Nephron (organoid): Measurements from ENCODE around the gene FAM90A1.
"Not testable (repeated sequence)": the region's sequence is repeated elsewhere in the genome, so short reads cannot be mapped to it uniquely, and the experiment has no call there.

ENCODE experiments used
- H3K27ac Mint-ChIP-seq, 3 experiments: 2 replicates each; pipeline ENCODE4 v1.8.0; 2020; ENCODE audit warnings: mixed read lengths in 3 of 3, mild to moderate bottlenecking in 2 of 3, moderate library complexity in 1 of 3
- H3K27me3 Mint-ChIP-seq: 2 replicates; pipeline ENCODE4 v1.8.0; 2021; ENCODE audit warnings: low read depth, mild to moderate bottlenecking, moderate library complexity, mixed read lengths
- H3K36me3 Mint-ChIP-seq: 2 replicates; pipeline ENCODE4 v1.8.0; 2020; ENCODE audit warnings: low read depth, mixed read lengths
- H3K4me1 Mint-ChIP-seq: 2 replicates; pipeline ENCODE4 v1.8.0; 2020; ENCODE audit warnings: mixed read lengths
- H3K4me3 Mint-ChIP-seq, 3 experiments: 2 replicates each; pipeline ENCODE4 v1.8.0; 2020; ENCODE audit warnings: mild to moderate bottlenecking in 3 of 3, mixed read lengths in 3 of 3, moderate library complexity in 2 of 3
- H3K9me3 Mint-ChIP-seq: 2 replicates; pipeline ENCODE4 v1.8.0; 2020; ENCODE audit warnings: mixed read lengths
- TF ChIP-seq, protein P1 (sequence below), 3 experiments: fragments of 200-600 bp; sonication (generic); IDR thresholded peaks; one replicate each; pipeline ENCODE4 v1.5.0; 2021; ENCODE audit warnings: antibody characterized with exemption in 3 of 3; ENCODE audit not compliant: unreplicated experiment in 3 of 3

The FAM90A1 gene

DNA sequence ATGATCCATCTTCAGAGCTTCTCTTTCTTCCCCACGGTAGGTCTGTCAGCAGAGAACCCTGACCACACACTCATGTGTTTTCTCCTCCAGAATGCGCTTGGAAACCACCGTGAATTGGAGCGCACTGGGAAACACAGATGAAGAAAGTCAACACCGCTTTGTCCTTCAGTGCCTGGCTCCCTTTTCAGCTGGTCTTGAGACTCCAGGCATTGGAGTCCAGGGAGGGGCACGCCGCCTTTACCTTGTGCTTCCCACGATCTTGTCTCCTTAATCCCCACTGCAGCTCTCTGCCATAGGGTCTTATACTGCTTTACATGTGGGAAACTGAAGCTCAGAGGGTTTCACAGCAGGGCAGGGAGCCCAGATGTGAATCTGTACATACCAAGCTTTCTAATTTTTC, 1.1 kb downstream of the FAM90A1 start:
- H3K27ac Mint-ChIP-seq, result no peak overlapping the region
- no peaks in the 10 kb centered on the region for H3K27me3 Mint-ChIP-seq
- no peaks in the 10 kb centered on the region for H3K36me3 Mint-ChIP-seq
- peaks cover 21% of the 10 kb centered on the region for H3K9me3 Mint-ChIP-seq
- no peaks in the 10 kb centered on the region for H3K4me1 Mint-ChIP-seq
- TF ChIP-seq, protein P1, sequence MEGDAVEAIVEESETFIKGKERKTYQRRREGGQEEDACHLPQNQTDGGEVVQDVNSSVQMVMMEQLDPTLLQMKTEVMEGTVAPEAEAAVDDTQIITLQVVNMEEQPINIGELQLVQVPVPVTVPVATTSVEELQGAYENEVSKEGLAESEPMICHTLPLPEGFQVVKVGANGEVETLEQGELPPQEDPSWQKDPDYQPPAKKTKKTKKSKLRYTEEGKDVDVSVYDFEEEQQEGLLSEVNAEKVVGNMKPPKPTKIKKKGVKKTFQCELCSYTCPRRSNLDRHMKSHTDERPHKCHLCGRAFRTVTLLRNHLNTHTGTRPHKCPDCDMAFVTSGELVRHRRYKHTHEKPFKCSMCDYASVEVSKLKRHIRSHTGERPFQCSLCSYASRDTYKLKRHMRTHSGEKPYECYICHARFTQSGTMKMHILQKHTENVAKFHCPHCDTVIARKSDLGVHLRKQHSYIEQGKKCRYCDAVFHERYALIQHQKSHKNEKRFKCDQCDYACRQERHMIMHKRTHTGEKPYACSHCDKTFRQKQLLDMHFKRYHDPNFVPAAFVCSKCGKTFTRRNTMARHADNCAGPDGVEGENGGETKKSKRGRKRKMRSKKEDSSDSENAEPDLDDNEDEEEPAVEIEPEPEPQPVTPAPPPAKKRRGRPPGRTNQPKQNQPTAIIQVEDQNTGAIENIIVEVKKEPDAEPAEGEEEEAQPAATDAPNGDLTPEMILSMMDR (IDR thresholded peaks at IDR 0.05; ENCODE audit: unreplicated experiment in 3 of 3), result no peak
- no peak overlapping the region for H3K4me3 Mint-ChIP-seq

DNA sequence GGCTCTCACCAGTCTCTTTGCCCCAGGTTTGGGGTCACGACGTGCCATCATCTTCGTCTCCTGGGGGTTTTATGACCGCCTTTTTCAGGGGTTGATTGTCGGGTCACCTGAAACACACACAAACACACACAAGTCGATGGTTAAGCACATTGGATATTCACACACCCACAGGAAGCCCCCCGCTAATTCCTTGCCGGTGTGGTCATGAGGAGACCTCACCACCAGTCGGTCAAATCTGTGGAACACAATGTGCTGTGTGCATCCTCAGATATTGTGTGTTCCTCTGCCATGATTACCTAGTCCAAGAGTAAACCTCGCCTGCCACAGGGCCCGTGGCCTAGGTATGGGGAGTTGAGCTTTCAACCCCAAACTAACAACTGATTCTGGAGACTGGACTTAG, 2.6 kb downstream of the FAM90A1 start:
- H3K9me3 Mint-ChIP-seq, result peaks cover 30% of the 10 kb centered on the region
- H3K27me3 Mint-ChIP-seq, H3K27ac Mint-ChIP-seq, H3K36me3 Mint-ChIP-seq, H3K4me3 Mint-ChIP-seq, H3K4me1 Mint-ChIP-seq: not testable (repeated sequence)

DNA sequence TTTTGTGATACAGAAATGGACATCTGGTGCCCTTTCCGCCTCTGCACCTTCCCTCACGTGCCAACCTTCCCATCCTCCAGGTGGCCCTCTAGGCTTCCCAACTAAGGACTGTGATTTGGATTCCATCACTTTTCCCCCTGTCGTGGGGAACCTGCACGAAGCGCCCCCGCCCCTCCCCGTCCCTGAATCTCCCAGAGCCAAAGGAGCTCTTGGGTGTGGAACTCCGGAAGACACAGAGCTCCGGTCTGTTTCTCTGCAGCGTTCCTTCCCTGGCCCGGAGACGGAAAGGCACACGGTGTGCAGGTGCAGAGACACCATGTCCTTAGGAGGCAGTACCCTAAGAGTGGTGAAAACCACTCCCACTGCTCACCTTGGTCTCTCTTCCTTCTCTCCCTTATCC, 3.8 kb downstream of the FAM90A1 start:
- H3K4me3 Mint-ChIP-seq, H3K4me1 Mint-ChIP-seq: not testable (repeated sequence)
- H3K9me3 Mint-ChIP-seq, result peaks cover 30% of the 10 kb centered on the region

DNA sequence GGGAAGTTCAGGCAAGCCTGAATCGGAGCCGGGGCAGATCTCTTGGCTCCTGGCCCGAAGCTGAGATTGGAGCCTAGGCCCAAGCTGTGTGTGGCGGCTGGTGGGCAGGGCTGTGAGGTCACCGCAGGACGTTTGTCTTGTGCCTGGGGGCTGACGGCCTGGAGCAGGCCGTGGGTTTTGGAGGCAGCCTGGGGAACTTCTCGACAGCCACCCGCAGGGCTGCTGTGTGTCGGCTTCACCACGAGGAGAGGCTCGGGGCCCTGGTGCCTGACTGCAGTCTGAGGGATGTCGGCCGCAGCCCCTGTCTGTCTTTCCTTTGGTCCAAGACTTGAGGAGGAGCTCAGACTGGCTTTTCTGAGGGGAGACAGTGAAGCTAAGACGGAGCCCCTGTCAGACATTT, 5.1 kb downstream of the FAM90A1 start:
- peaks cover 30% of the 10 kb centered on the region for H3K9me3 Mint-ChIP-seq
- not testable (repeated sequence) for H3K27me3 Mint-ChIP-seq, H3K4me3 Mint-ChIP-seq, H3K36me3 Mint-ChIP-seq, H3K4me1 Mint-ChIP-seq, H3K27ac Mint-ChIP-seq

More for the DNA sequence above, 3.8 kb downstream of the FAM90A1 start:
- not testable (repeated sequence) for H3K36me3 Mint-ChIP-seq, H3K27ac Mint-ChIP-seq, H3K27me3 Mint-ChIP-seq

DNA sequence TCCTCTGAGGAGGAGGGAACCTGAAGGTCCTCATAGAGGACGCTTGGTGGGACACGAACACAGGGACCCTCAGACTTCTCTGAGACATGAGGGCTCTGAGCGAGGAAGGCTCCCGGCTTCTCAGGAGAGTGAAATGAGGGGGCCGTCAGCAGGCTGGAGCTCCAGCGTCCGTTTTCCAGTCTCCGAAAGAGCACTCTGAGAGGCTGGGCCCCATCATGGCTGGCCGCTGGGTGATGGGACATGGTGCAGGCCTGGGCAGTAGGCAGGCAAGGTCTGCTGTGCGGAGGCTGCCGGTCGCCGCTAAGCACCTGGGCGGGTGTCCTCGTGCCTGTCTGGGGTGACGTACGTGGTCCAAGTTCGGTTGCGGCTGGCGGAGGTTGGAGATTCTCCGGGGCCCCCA, 5.6 kb downstream of the FAM90A1 start:
- not testable (repeated sequence) for H3K27me3 Mint-ChIP-seq, H3K27ac Mint-ChIP-seq, H3K4me3 Mint-ChIP-seq, H3K36me3 Mint-ChIP-seq, H3K4me1 Mint-ChIP-seq
- peaks cover 30% of the 10 kb centered on the region for H3K9me3 Mint-ChIP-seq

DNA sequence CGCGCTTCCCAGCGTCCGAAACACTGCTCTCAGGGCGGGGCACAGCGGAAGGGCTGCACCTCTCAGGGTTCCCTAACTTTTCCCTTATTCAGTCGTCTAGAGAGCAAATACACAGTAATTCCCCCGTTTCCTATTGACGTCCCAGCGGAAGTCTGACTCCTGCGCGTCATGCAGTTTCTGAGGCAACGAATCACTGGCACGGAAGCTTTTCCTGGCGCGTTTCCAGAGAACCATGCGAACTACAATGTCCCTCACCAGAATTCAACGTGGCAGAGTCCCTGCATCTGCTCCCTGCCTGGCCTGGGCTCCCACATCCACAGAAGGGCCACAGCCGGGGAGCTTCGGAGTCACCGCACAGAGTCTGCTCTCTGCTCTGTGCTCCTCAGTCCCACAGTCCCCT, 6.0 kb downstream of the FAM90A1 start:
- H3K27ac Mint-ChIP-seq, H3K4me3 Mint-ChIP-seq, H3K27me3 Mint-ChIP-seq, H3K4me1 Mint-ChIP-seq, H3K36me3 Mint-ChIP-seq: not testable (repeated sequence)
- H3K9me3 Mint-ChIP-seq, result peaks cover 28% of the 10 kb centered on the region

DNA sequence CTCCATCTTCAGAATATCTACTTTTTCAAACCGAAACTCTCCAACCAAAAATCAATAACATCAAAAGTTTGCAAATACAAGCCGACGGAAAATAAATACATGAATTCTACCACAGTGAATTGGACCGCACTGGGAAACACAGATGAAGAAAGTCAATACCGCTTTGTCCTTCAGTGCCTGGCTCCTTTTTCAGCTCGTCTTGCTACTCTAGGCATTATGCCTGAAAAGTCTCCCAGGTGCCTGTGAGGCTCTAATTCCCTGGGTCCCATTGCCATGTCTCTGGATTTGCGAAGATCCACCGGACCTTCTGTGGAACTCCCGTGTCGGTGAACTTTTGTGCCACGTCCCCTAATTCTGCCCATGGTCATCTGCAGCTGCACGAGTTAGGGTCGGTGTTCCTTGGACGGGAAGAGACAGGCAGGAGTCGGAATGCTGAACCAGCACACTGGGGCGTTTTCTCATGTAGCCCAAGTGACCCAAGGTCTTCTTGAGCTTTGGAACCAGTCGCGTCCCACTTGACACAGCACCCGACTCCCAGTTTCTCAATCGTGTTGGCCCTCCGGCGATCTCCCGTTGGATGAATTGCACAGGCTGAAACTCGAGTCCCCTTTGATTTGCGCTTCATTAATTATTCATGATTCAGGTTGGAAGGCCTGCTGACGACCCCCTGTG, 8.6 kb downstream of the FAM90A1 start:
- H3K4me1 Mint-ChIP-seq, H3K4me3 Mint-ChIP-seq, H3K27ac Mint-ChIP-seq, H3K27me3 Mint-ChIP-seq, H3K36me3 Mint-ChIP-seq: not testable (repeated sequence)
- peaks cover 13% of the 10 kb centered on the region for H3K9me3 Mint-ChIP-seq

DNA sequence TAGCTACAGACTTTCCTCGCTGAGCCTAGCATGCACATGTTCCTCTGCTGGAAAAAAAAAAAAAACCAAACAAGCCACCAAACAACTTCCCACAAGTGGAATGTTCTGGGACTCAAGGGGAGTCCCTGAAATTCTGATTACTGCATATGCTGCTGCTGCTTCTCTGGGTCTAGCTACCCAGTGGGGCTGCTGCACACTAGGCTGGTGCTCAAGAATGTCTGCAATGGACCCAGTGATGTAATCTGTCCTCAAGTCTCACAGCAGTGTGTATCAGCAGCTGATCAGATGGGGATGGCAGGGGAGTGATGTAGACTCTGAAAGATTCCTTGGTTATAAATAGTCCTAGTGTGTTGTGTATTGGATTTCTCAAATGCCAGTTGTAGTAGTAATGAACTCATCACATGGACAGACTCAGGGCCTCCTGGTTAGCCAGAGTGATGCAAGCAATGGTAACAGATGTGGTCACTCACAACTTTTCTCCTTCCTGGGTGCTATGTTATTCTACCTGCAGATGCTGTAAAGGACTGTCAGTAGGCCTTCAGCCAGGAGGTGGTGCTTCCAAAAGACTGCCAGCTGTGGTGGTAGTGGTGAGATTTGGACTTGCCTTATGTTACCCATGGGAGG, 29.6 kb downstream of the FAM90A1 start:
- peaks cover 15% of the 10 kb centered on the region for H3K36me3 Mint-ChIP-seq
- not testable (repeated sequence) for H3K4me3 Mint-ChIP-seq, H3K27me3 Mint-ChIP-seq, H3K27ac Mint-ChIP-seq, H3K4me1 Mint-ChIP-seq, H3K9me3 Mint-ChIP-seq

DNA sequence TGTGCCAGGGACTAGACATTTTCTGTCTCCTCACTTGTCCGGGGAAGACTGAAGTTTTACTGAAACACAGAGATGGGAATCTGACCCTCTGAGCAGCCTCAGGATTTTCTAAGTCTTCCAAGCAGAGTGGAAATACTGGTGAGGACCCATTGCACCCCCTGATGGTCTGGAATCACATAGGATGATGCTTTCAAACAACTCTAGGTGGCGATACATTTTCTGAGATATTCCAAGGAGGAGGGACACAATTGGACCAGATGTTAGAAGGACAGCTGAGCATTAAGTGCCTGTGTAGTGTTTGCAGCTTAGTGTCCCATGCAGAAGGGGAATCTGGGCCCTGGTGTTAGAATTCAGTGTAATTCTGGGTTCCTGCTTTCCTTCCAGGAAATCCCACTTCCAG, 39.3 kb downstream of the FAM90A1 start:
- not testable (repeated sequence) for H3K36me3 Mint-ChIP-seq, H3K9me3 Mint-ChIP-seq, H3K4me3 Mint-ChIP-seq, H3K27ac Mint-ChIP-seq, H3K27me3 Mint-ChIP-seq, H3K4me1 Mint-ChIP-seq

DNA sequence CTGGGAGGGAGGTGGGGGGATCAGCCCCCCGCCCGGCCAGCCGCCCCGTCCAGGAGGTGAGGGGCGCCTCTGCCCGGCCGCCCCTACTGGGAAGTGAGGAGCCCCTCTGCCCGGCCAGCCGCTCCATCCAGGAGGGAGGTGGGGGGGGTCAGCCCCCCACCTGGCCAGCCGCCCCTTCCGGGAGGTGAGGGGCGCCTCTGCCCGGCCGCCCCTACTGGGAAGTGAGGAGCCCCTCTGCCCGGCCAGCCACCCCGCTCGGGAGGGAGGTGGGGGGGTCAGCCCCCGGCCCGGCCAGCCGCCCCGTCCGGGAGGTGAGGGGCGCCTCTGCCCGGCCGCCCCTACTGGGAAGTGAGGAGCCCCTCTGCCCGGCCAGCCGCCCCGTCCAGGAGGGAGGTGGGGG, 43.2 kb downstream of the FAM90A1 start:
- not testable (repeated sequence) for H3K9me3 Mint-ChIP-seq, H3K27me3 Mint-ChIP-seq, H3K4me3 Mint-ChIP-seq, H3K27ac Mint-ChIP-seq, H3K36me3 Mint-ChIP-seq
- H3K4me1 Mint-ChIP-seq, result peaks cover 10% of the 10 kb centered on the region

DNA sequence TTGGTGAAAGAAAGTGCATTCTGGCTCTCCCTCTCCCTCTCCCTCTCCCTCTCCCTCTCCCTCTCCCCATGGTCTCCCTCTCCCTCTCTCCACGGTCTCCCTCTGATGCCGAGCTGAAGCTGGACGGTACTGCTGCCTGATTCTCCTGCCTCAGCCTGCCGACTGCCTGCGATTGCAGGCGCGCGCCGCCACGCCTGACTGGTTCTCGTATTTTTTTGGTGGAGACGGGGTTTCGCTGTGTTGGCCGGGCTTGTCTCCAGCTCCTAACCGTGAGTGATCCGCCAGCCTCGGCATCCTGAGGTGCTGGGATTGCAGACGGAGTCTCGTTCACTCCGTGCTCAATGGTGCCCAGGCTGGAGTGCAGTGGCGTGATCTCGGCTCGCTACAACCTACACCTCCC, 44.1 kb downstream of the FAM90A1 start:
- H3K27me3 Mint-ChIP-seq, H3K36me3 Mint-ChIP-seq, H3K9me3 Mint-ChIP-seq, H3K4me3 Mint-ChIP-seq, H3K27ac Mint-ChIP-seq: not testable (repeated sequence)
- peaks cover 10% of the 10 kb centered on the region for H3K4me1 Mint-ChIP-seq

DNA sequence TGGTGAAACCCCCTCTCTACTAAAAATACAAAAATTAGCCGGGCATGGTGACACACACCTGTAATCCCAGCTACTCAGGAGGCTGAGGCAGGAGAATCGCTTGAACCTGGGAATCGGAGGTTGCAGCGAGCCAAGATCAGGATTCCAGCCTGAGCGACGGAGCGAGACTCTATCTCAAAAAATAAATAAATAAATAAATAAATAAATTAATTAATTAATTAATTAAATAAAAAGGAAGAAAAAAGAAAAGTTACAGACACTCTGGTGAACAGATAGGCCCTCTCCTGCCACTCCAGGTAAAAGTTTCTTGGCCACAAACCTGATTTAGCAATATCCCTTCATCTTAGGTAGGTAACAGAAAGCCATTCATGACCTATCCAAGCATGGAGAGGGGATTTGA, 44.5 kb downstream of the FAM90A1 start:
- H3K27me3 Mint-ChIP-seq, H3K9me3 Mint-ChIP-seq, H3K4me3 Mint-ChIP-seq, H3K36me3 Mint-ChIP-seq, H3K27ac Mint-ChIP-seq: not testable (repeated sequence)
- peaks cover 10% of the 10 kb centered on the region for H3K4me1 Mint-ChIP-seq

DNA sequence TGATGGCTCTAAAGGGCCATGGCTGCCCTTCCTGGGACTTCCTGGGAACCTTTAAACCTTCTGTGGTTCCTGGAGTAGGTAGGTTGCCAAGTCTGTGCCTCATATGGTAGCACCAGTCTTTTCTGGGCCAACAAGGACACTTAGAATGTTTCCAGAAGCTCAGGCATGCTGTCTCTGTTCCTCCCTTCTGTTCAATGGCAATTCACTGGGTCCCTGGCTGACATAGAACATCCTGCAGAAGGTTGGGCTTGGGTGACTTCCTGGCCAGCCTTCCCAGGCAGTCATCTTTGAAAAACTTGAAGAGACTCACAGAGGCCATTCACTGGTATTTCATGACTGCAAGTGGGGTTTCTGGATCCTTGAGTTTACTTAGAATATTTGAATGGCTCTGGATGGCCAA, 46.1 kb downstream of the FAM90A1 start:
- not testable (repeated sequence) for H3K9me3 Mint-ChIP-seq, H3K27me3 Mint-ChIP-seq, H3K36me3 Mint-ChIP-seq
- Mint-ChIP-seq H3K4me1 (peaks cover 10% of the 10 kb centered on the region), H3K27ac (peak overlapping the region in 2 of 3 experiments; percentile 52 to 61), H3K4me3 (peak overlapping the region; percentile 69 to 86 (median 83))
